Measurements from ENCODE around the gene XRN1. TPM values are rescaled to one million over a fixed set of nuclear protein-coding genes. Genes with fewer than 3 reads are reported as not detected.

Gene XRN1
- total and polyA plus RNA-seq, 2 donors (not counting 1 experiment from before 2014, with no cell fraction given), result 6.3 to 91.8 TPM

DNA sequence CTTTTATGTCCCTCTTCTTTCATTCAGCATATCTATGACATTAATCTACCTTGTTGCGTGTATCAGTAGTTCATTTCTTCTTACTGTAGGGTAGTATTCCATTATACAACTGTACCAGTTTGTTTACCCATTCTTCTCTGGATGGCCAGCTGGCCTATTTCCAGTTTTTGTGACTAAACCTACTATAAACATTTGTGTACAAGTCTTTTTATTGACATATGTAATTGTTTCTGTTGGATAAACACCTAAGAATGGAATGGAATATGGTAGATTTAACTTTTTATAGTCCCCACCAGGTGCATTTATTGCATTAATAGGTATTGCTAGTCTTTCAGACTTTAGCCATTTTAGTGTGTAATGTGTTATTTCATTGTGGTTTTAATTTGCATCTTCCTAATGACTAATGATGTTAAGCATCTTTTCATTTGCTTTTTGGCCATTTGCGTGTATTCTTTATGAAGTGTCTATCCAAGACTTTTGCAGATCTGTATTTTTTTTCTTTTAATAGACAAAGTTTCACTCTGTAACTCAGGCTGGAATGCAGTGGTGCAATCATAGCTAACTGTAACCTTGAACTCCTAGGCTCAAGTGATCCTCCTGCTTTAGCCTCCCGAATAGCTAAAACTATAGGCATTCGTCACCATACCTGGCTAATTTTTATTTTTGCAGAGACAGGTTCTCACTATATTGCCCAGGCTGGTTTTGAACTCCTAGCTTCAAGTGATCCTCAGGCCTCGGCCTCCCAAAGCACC, 41.9 kb upstream of the XRN1 start:
- Histone ChIP-seq H3K9ac (ENCODE audit: low read length) (no peak overlapping the region), H2AFZ (ENCODE audit: insufficient read depth, low read depth, low read length, poor library complexity, severe bottlenecking) (no peak overlapping the region), H3K27ac (ENCODE audit: low read length in 2 of 2) (no peak overlapping the region), H3K27me3 (replicated peaks in 1 of 4; ENCODE audit: control extremely low read depth in 1 of 4, control insufficient read depth in 3 of 4, insufficient read depth in 4 of 4, low read length in 3 of 4) (no peaks in the 10 kb centered on the region), H3K9me3 (ENCODE audit: control extremely low read depth in 1 of 3, control insufficient read depth in 2 of 3, insufficient read depth in 1 of 3, low read length in 2 of 3) (no peaks in the 10 kb centered on the region), H3K36me3 (replicated peaks in 1 of 2; ENCODE audit: control extremely low read depth in 1 of 2, control insufficient read depth in 1 of 2, extremely low read depth in 1 of 2, insufficient read depth in 2 of 2, low read length in 1 of 2) (peaks cover 18 to 63% of the 10 kb centered on the region in 2 experiments), H3K4me3 (ENCODE audit: control extremely low read depth in 1 of 5, extremely low read depth in 1 of 5, insufficient read depth in 1 of 5, low read depth in 2 of 5, low read length in 4 of 5) (no peak overlapping the region), H3K79me2 (ENCODE audit: control insufficient read depth, insufficient read depth, low read length) (no peaks in the 10 kb centered on the region), H3K4me2 (replicated peaks; ENCODE audit: low read depth, low read length, poor library complexity, severe bottlenecking) (no peak overlapping the region), H3K4me1 (ENCODE audit: control insufficient read depth in 2 of 2, insufficient read depth in 2 of 2, low read length in 2 of 2) (no peaks in the 10 kb centered on the region), H4K20me1 (ENCODE audit: control insufficient read depth, insufficient read depth, low read length, poor library complexity, severe bottlenecking) (no peaks in the 10 kb centered on the region)
- CTCF ChIA-PET, result interaction anchor here (0.6 kb wide), 1 partner anchor 364 kb away, joined by 3 read pairs; no protein-coding TSS in a partner anchor
- Mint-ChIP-seq H3K9me3 (ENCODE audit: insufficient read depth) (no peaks in the 10 kb centered on the region), H3K4me1 (no peaks in the 10 kb centered on the region), H3K27me3 (no peaks in the 10 kb centered on the region), H3K27ac (no peak overlapping the region), H3K4me3 (no peak overlapping the region)
- intact Hi-C loops (cut with micrococcal nuclease), result no loop called here
- POLR2A ChIA-PET, result no interaction called here
- WGBS (ENCODE audit: insufficient coverage), result 100% methylated on average over 1 of the region's 5 CpGs
- DNase-seq (no peak), ATAC-seq (ENCODE audit: low read depth) (no peak)
- TF ChIP-seq, protein P1, sequence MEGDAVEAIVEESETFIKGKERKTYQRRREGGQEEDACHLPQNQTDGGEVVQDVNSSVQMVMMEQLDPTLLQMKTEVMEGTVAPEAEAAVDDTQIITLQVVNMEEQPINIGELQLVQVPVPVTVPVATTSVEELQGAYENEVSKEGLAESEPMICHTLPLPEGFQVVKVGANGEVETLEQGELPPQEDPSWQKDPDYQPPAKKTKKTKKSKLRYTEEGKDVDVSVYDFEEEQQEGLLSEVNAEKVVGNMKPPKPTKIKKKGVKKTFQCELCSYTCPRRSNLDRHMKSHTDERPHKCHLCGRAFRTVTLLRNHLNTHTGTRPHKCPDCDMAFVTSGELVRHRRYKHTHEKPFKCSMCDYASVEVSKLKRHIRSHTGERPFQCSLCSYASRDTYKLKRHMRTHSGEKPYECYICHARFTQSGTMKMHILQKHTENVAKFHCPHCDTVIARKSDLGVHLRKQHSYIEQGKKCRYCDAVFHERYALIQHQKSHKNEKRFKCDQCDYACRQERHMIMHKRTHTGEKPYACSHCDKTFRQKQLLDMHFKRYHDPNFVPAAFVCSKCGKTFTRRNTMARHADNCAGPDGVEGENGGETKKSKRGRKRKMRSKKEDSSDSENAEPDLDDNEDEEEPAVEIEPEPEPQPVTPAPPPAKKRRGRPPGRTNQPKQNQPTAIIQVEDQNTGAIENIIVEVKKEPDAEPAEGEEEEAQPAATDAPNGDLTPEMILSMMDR (IDR thresholded peaks at IDR 0.05), result no peak
- no peak for TF ChIP-seq EZH2 (IDR thresholded peaks at IDR 0.05; ENCODE audit: borderline replicate concordance, insufficient read depth, low read depth, low read length, poor library complexity, severe bottlenecking)

GRCh38 chr3:142484912-142485435, 37.1 kb upstream of the XRN1 start:
- Mint-ChIP-seq H3K4me3 (no peak overlapping the region), H3K27ac (no peak overlapping the region), H3K4me1 (no peaks in the 10 kb centered on the region), H3K9me3 (ENCODE audit: insufficient read depth) (no peaks in the 10 kb centered on the region), H3K27me3 (no peaks in the 10 kb centered on the region)
- no CpG with 5 or more reads among the region's 4 CpGs for WGBS (ENCODE audit: insufficient coverage)
- H3K9me3 ChIP-seq (ENCODE audit: control extremely low read depth in 1 of 3, control insufficient read depth in 2 of 3, insufficient read depth in 1 of 3, low read length in 2 of 3), result peaks cover 0 to 17% (median 9%) of the 10 kb centered on the region in 3 donors
- no peak overlapping the region for H3K4me3 ChIP-seq (ENCODE audit: control extremely low read depth in 1 of 5, extremely low read depth in 1 of 5, insufficient read depth in 1 of 5, low read depth in 2 of 5, low read length in 4 of 5)
- H4K20me1 ChIP-seq (ENCODE audit: control insufficient read depth, insufficient read depth, low read length, poor library complexity, severe bottlenecking), result no peaks in the 10 kb centered on the region
- H3K27ac ChIP-seq (ENCODE audit: low read length in 2 of 2), result no peak overlapping the region
- TF ChIP-seq, protein P1 (IDR thresholded peaks at IDR 0.05), result no peak
- TF ChIP-seq EZH2 (IDR thresholded peaks at IDR 0.05; ENCODE audit: borderline replicate concordance, insufficient read depth, low read depth, low read length, poor library complexity, severe bottlenecking), result no peak
- intact Hi-C loops (cut with micrococcal nuclease), result no loop called here
- ATAC-seq (ENCODE audit: low read depth), result no peak
- no peak for DNase-seq
- H3K36me3 ChIP-seq (replicated peaks in 1 of 2; ENCODE audit: control extremely low read depth in 1 of 2, control insufficient read depth in 1 of 2, extremely low read depth in 1 of 2, insufficient read depth in 2 of 2, low read length in 1 of 2), result peaks cover 5 to 55% of the 10 kb centered on the region in 2 experiments
- H3K27me3 ChIP-seq (replicated peaks in 1 of 4; ENCODE audit: control extremely low read depth in 1 of 4, control insufficient read depth in 3 of 4, insufficient read depth in 4 of 4, low read length in 3 of 4), result no peaks in the 10 kb centered on the region
- H3K4me1 ChIP-seq (ENCODE audit: control insufficient read depth in 2 of 2, insufficient read depth in 2 of 2, low read length in 2 of 2), result no peaks in the 10 kb centered on the region
- no peaks in the 10 kb centered on the region for H3K79me2 ChIP-seq (ENCODE audit: control insufficient read depth, insufficient read depth, low read length)
- no peak overlapping the region for H3K4me2 ChIP-seq (replicated peaks; ENCODE audit: low read depth, low read length, poor library complexity, severe bottlenecking)
- H2AFZ ChIP-seq (ENCODE audit: insufficient read depth, low read depth, low read length, poor library complexity, severe bottlenecking), result no peak overlapping the region
- ChIA-PET POLR2A (no interaction called here), CTCF (no interaction called here)
- no peak overlapping the region for H3K9ac ChIP-seq (ENCODE audit: low read length)
